Peyer's patch (tissue), 4 donors: Measurements from ENCODE around the gene KLF18.

ENCODE experiments used
- CTCF ChIP-seq, 6 experiments: fragments of 450-650 bp in 4 of 6; fragments of 200-600 bp in 2 of 6; sonication (generic) in 1 of 6; IDR thresholded peaks; one replicate each; pipeline ENCODE4 v1.5.1; 2017 to 2019; ENCODE audit warnings: antibody characterized with exemption in 6 of 6, mild to moderate bottlenecking in 3 of 6, moderate library complexity in 1 of 6
- POLR2A ChIP-seq, 2 donors: fragments of 450-650 bp; IDR thresholded peaks; one replicate each; pipeline ENCODE4 v1.5.1; 2017; ENCODE audit warnings: antibody characterized with exemption in 2 of 2, mild to moderate bottlenecking in 2 of 2, moderate library complexity in 2 of 2

- no peak for TF ChIP-seq POLR2A (IDR thresholded peaks at IDR 0.05)
- TF ChIP-seq CTCF (IDR thresholded peaks at IDR 0.05) = no peak
Observed at GRCh38 chr1:44135886-44136285, 5.5 kb downstream of the KLF18 start.
